Measurements from ENCODE around the gene KRT71. TPM values are rescaled to one million over a fixed set of nuclear protein-coding genes. Genes with fewer than 3 reads are reported as not detected.

Gene KRT71
- polyA plus RNA-seq, 4 donors, result not detected

GRCh38 chr12:52541709-52542108, 11.2 kb downstream of the KRT71 start:
- WGBS, 3 donors, result 89 to 94% (median 90%) methylated on average over 5 of the region's 5 CpGs
- DNase-seq (no peak), FAIRE-seq (no peak)
- Histone ChIP-seq H3K9me3 (ENCODE audit: control insufficient read depth in 2 of 2, insufficient read depth in 1 of 2, low read depth in 1 of 2, low read length in 1 of 2) (no peaks in the 10 kb centered on the region), H3K27ac (ENCODE audit: low read depth in 1 of 3, low read length in 2 of 3) (no peak overlapping the region), H3K36me3 (ENCODE audit: control insufficient read depth in 3 of 3, insufficient read depth in 2 of 3, low read depth in 1 of 3, low read length in 3 of 3) (no peaks in the 10 kb centered on the region), H3K4me3 (ENCODE audit: low read depth in 1 of 3, low read length in 3 of 3) (no peak overlapping the region), H3K4me1 (ENCODE audit: control insufficient read depth in 3 of 3, insufficient read depth in 2 of 3, low read depth in 1 of 3, low read length in 2 of 3) (no peaks in the 10 kb centered on the region), H3K27me3 (ENCODE audit: control insufficient read depth in 3 of 3, insufficient read depth in 3 of 3, low read length in 3 of 3) (peaks cover 0 to 2% (median 0%) of the 10 kb centered on the region in 3 donors)

DNA sequence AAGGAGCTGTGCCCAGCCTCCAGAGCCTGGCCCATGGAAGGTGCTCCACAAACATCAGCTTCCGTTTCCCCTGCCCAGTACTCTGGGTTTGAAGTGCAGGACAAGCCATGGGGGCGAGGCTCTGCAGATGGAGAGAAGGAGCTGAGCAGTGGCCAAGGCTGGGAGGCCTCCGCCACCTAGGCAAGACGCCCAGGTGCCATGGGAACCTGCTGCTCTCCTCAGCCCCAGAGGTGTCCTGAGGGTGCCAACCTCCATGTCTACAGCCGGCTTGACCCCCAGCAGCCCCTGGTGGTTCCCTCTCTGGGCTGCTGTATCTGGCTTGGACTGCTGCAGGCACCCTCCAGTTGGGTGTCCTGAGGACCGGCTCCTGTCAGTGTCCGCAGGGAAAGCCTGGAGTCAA, 12.4 kb downstream of the KRT71 start:
- DNase-seq (no peak), FAIRE-seq (no peak)
- Histone ChIP-seq H3K4me1 (ENCODE audit: control insufficient read depth in 3 of 3, insufficient read depth in 2 of 3, low read depth in 1 of 3, low read length in 2 of 3) (no peaks in the 10 kb centered on the region), H3K9me3 (ENCODE audit: control insufficient read depth in 2 of 2, insufficient read depth in 1 of 2, low read depth in 1 of 2, low read length in 1 of 2) (no peaks in the 10 kb centered on the region), H3K4me3 (ENCODE audit: low read depth in 1 of 3, low read length in 3 of 3) (no peak overlapping the region), H3K36me3 (ENCODE audit: control insufficient read depth in 3 of 3, insufficient read depth in 2 of 3, low read depth in 1 of 3, low read length in 3 of 3) (no peaks in the 10 kb centered on the region), H3K27me3 (ENCODE audit: control insufficient read depth in 3 of 3, insufficient read depth in 3 of 3, low read length in 3 of 3) (peaks cover 0 to 2% (median 0%) of the 10 kb centered on the region in 3 donors), H3K27ac (ENCODE audit: low read depth in 1 of 3, low read length in 2 of 3) (no peak overlapping the region)
- 89 to 94% (median 93%) methylated on average over 7 of the region's 7 CpGs for WGBS, 3 donors

- H3K4me1 ChIP-seq (ENCODE audit: control insufficient read depth in 3 of 3, insufficient read depth in 2 of 3, low read depth in 1 of 3, low read length in 2 of 3), result no peaks in the 10 kb centered on the region
- no peaks in the 10 kb centered on the region for H3K9me3 ChIP-seq (ENCODE audit: control insufficient read depth in 2 of 2, insufficient read depth in 1 of 2, low read depth in 1 of 2, low read length in 1 of 2)
- no peak overlapping the region for H3K4me3 ChIP-seq (ENCODE audit: low read depth in 1 of 3, low read length in 3 of 3)
- peaks cover 0 to 2% (median 0%) of the 10 kb centered on the region in 3 donors for H3K27me3 ChIP-seq (ENCODE audit: control insufficient read depth in 3 of 3, insufficient read depth in 3 of 3, low read length in 3 of 3)
- FAIRE-seq, result no peak
- H3K27ac ChIP-seq (ENCODE audit: low read depth in 1 of 3, low read length in 2 of 3), result no peak overlapping the region
- 84 to 95% (median 89%) methylated on average over 3 of the region's 3 CpGs for WGBS, 3 donors
- H3K36me3 ChIP-seq (ENCODE audit: control insufficient read depth in 3 of 3, insufficient read depth in 2 of 3, low read depth in 1 of 3, low read length in 3 of 3), result no peaks in the 10 kb centered on the region
- DNase-seq, result no peak
Measured at GRCh38 chr12:52539821-52540173, 13.1 kb downstream of the KRT71 start.

GRCh38 chr12:52539083-52539820, 13.7 kb downstream of the KRT71 start:
- Histone ChIP-seq H3K36me3 (ENCODE audit: control insufficient read depth in 3 of 3, insufficient read depth in 2 of 3, low read depth in 1 of 3, low read length in 3 of 3) (no peaks in the 10 kb centered on the region), H3K9me3 (ENCODE audit: control insufficient read depth in 2 of 2, insufficient read depth in 1 of 2, low read depth in 1 of 2, low read length in 1 of 2) (no peaks in the 10 kb centered on the region), H3K4me3 (ENCODE audit: low read depth in 1 of 3, low read length in 3 of 3) (no peak overlapping the region), H3K4me1 (ENCODE audit: control insufficient read depth in 3 of 3, insufficient read depth in 2 of 3, low read depth in 1 of 3, low read length in 2 of 3) (no peaks in the 10 kb centered on the region), H3K27ac (ENCODE audit: low read depth in 1 of 3, low read length in 2 of 3) (no peak overlapping the region), H3K27me3 (ENCODE audit: control insufficient read depth in 3 of 3, insufficient read depth in 3 of 3, low read length in 3 of 3) (peaks cover 0 to 2% (median 0%) of the 10 kb centered on the region in 3 donors)
- peak in 1 of 2 donors; percentile 29 for DNase-seq
- FAIRE-seq, result no peak
- WGBS, 3 donors, result 52 to 58% (median 55%) methylated on average over 5 of the region's 5 CpGs

DNA sequence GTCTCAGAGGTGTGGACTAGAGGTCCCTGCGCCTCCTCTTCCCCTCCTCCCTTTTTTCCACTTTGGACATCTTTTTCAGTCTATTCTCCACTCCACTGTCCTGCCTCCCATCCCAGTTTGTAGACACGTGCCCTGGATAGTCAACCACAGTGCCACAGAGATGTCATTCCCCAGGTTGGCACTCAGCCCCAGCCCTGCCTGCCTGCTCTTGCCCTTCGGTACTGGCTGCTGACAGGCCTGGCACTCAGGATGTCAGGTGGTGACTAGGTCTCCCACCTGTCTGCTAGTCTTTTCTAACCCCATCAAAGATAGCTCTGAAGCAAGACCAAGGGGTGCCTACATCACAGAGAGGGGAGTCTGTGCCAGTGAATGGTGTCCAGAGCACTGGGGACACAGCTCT, 15.8 kb downstream of the KRT71 start:
- no peaks in the 10 kb centered on the region for H3K4me1 ChIP-seq (ENCODE audit: control insufficient read depth in 3 of 3, insufficient read depth in 2 of 3, low read depth in 1 of 3, low read length in 2 of 3)
- no peaks in the 10 kb centered on the region for H3K36me3 ChIP-seq (ENCODE audit: control insufficient read depth in 3 of 3, insufficient read depth in 2 of 3, low read depth in 1 of 3, low read length in 3 of 3)
- no peak overlapping the region for H3K4me3 ChIP-seq (ENCODE audit: low read depth in 1 of 3, low read length in 3 of 3)
- DNase-seq, result no peak
- no peak overlapping the region for H3K27ac ChIP-seq (ENCODE audit: low read depth in 1 of 3, low read length in 2 of 3)
- WGBS, 3 donors, result 49 to 76% (median 52%) methylated on average over 3 of the region's 3 CpGs
- H3K9me3 ChIP-seq (ENCODE audit: control insufficient read depth in 2 of 2, insufficient read depth in 1 of 2, low read depth in 1 of 2, low read length in 1 of 2), result no peaks in the 10 kb centered on the region
- peaks cover 0 to 2% (median 0%) of the 10 kb centered on the region in 3 donors for H3K27me3 ChIP-seq (ENCODE audit: control insufficient read depth in 3 of 3, insufficient read depth in 3 of 3, low read length in 3 of 3)
- FAIRE-seq, result no peak

- FAIRE-seq, result no peak
- Histone ChIP-seq H3K36me3 (ENCODE audit: control insufficient read depth in 3 of 3, insufficient read depth in 2 of 3, low read depth in 1 of 3, low read length in 3 of 3) (no peaks in the 10 kb centered on the region), H3K4me3 (ENCODE audit: low read depth in 1 of 3, low read length in 3 of 3) (no peak overlapping the region), H3K9me3 (ENCODE audit: control insufficient read depth in 2 of 2, insufficient read depth in 1 of 2, low read depth in 1 of 2, low read length in 1 of 2) (no peaks in the 10 kb centered on the region), H3K27me3 (ENCODE audit: control insufficient read depth in 3 of 3, insufficient read depth in 3 of 3, low read length in 3 of 3) (peaks cover 0 to 2% (median 0%) of the 10 kb centered on the region in 3 donors), H3K4me1 (ENCODE audit: control insufficient read depth in 3 of 3, insufficient read depth in 2 of 3, low read depth in 1 of 3, low read length in 2 of 3) (no peaks in the 10 kb centered on the region), H3K27ac (ENCODE audit: low read depth in 1 of 3, low read length in 2 of 3) (no peak overlapping the region)
- DNase-seq, result no peak
- 19 to 70% (median 32%) methylated on average over 1 of the region's 1 CpG for WGBS, 3 donors
Measured at GRCh38 chr12:52535574-52535973, 17.4 kb downstream of the KRT71 start.

DNA sequence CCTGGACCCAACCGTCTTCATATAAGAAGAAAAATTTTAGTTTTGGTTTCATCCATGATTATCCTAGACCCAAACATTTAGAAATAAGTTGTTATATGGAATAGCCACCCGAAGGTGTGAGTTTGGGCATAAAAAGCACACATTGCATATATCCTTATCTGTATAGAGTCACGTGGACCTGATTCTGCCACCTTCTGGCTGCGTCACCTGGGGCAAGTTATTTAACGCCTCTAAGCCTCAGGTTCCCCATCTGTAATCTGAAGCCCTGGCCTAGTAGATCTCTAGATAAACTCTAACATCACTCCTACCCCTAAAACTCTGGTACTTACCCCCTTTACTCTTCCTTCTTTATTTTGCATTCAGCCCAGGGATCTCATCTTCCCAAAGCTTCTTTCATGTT, 18.5 kb downstream of the KRT71 start:
- Histone ChIP-seq H3K36me3 (ENCODE audit: control insufficient read depth in 3 of 3, insufficient read depth in 2 of 3, low read depth in 1 of 3, low read length in 3 of 3) (no peaks in the 10 kb centered on the region), H3K9me3 (ENCODE audit: control insufficient read depth in 2 of 2, insufficient read depth in 1 of 2, low read depth in 1 of 2, low read length in 1 of 2) (no peaks in the 10 kb centered on the region), H3K27ac (ENCODE audit: low read depth in 1 of 3, low read length in 2 of 3) (no peak overlapping the region), H3K4me1 (ENCODE audit: control insufficient read depth in 3 of 3, insufficient read depth in 2 of 3, low read depth in 1 of 3, low read length in 2 of 3) (no peaks in the 10 kb centered on the region), H3K27me3 (ENCODE audit: control insufficient read depth in 3 of 3, insufficient read depth in 3 of 3, low read length in 3 of 3) (peaks cover 0 to 2% (median 0%) of the 10 kb centered on the region in 3 donors), H3K4me3 (ENCODE audit: low read depth in 1 of 3, low read length in 3 of 3) (no peak overlapping the region)
- DNase-seq (peak in 1 of 2 donors; percentile 19), FAIRE-seq (no peak)
- 36 to 83% (median 57%) methylated on average over 5 of the region's 5 CpGs for WGBS, 3 donors

DNA sequence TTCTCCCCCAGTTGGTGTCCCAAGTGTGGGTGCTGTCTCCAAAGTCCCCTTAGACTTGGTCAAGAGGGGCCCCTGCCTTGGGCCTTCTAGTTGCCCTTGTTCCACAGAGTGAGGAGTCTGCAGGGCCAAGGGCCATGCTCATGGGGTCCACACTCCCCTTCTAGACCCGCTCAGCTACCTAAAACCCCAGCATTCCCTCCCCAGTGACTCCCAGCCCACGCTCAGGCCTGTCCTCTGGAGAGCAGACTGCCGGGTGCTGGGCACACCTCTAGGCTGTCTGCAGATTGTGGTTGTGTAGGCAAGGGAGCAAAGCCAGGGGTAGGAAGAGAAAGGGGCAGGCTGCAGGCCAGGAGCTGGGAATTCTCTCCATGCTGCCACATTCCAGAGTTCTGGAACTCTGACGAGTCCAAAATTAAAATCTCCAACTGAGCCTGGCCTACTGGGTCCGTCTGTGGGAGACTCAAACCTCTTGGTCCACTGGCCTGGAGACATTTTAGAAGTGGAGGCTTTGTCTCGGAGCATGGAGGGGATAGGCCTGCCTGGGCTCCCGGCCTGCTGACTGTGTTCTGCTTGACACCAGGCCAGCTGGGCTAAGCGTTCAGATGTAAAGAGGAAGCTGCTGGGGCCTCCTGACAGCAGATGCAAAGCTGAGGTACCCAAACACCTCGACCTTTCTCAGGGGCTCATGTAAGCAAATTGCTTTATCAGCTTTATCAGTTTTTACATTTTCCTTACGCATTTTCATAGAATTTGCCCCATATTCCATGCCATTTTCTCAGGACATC, 19.1 kb downstream of the KRT71 start:
- Histone ChIP-seq H3K27ac (ENCODE audit: low read depth in 1 of 3, low read length in 2 of 3) (no peak overlapping the region), H3K9me3 (ENCODE audit: control insufficient read depth in 2 of 2, insufficient read depth in 1 of 2, low read depth in 1 of 2, low read length in 1 of 2) (no peaks in the 10 kb centered on the region), H3K4me3 (ENCODE audit: low read depth in 1 of 3, low read length in 3 of 3) (no peak overlapping the region), H3K36me3 (ENCODE audit: control insufficient read depth in 3 of 3, insufficient read depth in 2 of 3, low read depth in 1 of 3, low read length in 3 of 3) (no peaks in the 10 kb centered on the region), H3K4me1 (ENCODE audit: control insufficient read depth in 3 of 3, insufficient read depth in 2 of 3, low read depth in 1 of 3, low read length in 2 of 3) (no peaks in the 10 kb centered on the region), H3K27me3 (ENCODE audit: control insufficient read depth in 3 of 3, insufficient read depth in 3 of 3, low read length in 3 of 3) (peaks cover 0 to 2% (median 0%) of the 10 kb centered on the region in 3 donors)
- DNase-seq, result no peak
- 73 to 82% (median 76%) methylated on average over 10 of the region's 10 CpGs for WGBS, 3 donors
- no peak for FAIRE-seq

All from small intestine (tissue), 7 donors.